Sciatic nerve (tissue), 2 donors: ENCODE measurements around the gene MUC15. TPM values are rescaled to one million over a fixed set of nuclear protein-coding genes. Genes with fewer than 3 reads are reported as not detected.

ENCODE experiments used
- ATAC-seq: fragments of 200-7000 bp; cut with Tn5 transposase; one replicate; pipeline ENCODE4 v1.9.1; 2020; ENCODE audit warnings: mild to moderate bottlenecking, moderate library complexity
- DNase-seq: peaks from one replicate; pipeline ENCODE4 v3.0.0-alpha.2; 2020; ENCODE audit warnings: low spot score
- intact Hi-C: fragments of 100-400 bp; cut with DNase I; formaldehyde crosslinking; loops from one replicate; pipeline ENCODE4 v1.14.2; 2022
- total RNA-seq: library from RNA; stranded (reverse); fragmentation: NEBNext Ultra II Directional; extraction: Animal tissue kit (Norgen Biotek cat#: 25700); gene quantifications from one replicate; pipeline ENCODE4 v1.2.1, GENCODE V29; 2021
- donor health status: DM: no; HTN: no; CAD: no.
- donor health status: DM: no; HTN: no; CAD: no.

Gene MUC15
- total RNA-seq, 1 donor from 2014 or later, result not detected

DNA sequence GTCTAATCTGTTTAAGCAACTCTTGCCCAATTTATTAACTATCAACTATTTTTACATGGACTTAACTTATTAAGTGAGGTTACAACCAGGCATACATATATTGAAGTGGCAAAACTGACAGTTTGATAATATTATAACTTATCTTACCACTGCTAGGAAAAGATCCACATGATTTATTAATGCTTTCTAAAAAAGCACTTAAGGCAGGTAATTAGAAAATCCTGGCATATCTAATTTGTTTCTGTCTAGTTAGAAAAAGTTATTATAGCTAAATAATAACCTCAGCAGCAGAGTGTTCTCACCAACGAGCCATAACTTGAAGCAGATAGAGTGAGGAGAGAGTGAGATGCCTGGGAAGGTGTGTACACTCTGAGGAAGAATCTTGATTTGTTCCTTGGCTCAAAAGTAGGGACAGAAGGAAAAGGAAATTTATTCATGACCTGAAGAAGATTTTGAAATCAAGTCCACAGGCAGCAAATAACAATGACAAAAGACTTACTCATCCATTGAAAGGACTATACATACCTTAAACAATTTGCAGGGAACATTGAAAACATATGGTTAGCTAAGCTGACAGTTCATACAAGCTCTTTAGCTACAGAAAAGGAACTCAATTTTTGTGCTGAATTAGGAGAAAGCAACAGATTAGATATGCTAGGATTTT lies 7.1 kb upstream of the MUC15 start:
- no peak for ATAC-seq

DNA sequence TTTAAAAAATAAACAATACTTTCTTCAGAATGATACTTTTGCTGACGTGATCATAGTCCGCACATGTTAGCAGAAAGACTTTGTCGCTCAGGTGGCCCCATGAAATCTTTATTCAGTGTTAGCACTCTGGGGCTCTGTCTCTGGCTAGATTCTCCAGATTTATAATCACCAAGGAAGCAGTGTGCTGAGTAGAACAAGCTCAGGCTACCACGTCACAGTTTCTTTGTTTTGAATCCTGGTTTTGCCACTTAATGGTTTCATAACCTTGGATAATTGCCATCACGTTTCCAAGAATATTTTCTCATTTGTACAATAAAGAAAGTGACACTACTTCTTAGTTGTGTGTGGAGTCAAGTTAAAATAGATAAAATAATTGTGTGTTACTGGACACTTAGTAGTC lies 3.9 kb upstream of the MUC15 start:
- no peak for ATAC-seq
- intact Hi-C loops, result no loop called here
- DNase-seq, result no peak

More for the DNA sequence above, 7.1 kb upstream of the MUC15 start:
- no peak for DNase-seq
- intact Hi-C loops, result no loop called here

DNA sequence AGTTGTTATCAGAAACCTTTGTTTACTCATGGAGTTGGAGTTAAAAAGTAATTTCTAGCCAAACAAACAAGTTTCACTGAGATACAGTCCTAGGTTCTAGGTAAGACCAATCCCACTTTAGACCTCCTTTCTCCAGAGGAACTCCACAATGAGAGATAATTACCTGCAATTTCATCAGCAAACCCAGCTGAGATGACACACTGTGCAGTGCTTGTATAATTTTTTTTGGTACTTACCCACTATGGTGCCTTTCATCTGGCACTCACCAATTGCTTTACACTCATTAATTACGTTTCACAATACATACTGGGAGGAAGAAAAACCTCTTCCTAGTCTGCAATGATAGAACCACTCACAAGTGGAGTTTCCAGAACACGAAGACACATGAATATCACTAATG lies 1.8 kb upstream of the MUC15 start:
- no peak for ATAC-seq
- DNase-seq, result no peak
- intact Hi-C loops, result no loop called here

DNA sequence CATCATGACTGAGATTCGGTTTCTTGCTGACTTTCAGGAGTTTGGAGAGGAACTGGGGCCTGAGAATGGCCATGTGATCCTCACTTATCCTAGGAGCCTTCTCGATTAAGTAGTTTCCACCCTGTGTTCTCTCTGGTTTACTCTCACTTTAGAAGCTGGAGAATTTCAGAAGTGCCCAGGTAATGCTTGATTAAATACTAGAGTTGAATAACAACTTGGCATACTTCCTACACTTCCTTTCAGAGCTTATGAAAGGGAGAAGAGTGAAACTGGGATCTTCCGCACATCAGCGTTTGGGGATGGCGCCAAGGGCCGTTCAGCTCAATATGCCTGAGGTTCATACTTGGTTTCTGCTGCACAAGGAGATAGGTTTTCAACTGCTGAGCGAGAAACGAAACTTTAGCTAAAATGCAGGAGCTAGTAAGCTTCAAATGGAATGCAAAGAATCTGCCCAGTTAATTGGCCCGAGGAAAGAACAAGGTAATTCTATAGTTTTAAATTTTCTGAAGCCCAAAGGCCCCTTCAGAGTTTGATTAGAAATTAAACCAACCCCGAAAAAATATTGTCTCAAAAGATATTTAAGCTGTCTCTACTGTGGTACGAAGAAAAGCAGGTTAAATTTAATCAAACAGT lies 823 bp upstream of the MUC15 start:
- intact Hi-C loops, result no loop called here
- DNase-seq (no peak), ATAC-seq (no peak)

DNA sequence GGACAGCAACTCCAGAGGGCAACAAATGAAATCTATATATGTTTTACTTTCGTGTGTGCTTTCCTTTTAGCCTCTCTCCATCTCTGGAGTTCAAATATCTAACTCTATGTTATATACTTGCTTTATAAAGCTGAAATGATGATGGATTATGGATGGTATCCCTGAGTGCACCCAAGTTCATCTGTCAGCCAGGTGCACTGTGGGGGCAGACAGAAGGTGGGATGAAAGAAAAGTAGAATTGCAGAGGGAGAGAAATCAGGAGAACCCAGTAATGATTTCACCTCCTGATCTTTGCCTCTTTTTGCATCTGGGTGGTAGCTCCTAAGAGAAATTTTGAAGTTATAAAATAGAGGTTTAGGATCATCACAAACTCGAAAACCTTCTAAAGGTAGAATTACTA lies 2.4 kb downstream of the MUC15 start:
- DNase-seq, result no peak
- no peak for ATAC-seq
- intact Hi-C loops, result no loop called here

DNA sequence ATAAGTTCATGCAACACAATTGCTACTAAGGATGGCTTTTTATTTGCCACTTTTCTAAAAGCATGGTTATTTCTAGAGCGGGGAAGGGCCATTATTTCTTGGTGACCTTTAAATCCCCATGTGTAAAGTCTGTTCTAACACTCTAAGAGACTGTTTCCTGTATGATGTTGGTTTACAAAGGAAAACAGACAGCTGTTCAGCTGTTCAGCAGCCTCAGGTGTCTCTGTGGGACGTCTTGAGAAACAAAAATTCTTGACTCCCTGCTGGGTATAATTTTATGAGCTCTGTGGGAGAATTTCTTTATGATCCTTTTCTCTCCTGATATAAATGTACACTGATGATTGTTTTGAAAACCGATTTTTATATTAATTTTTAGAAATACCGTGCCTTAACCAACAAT lies 13.9 kb downstream of the MUC15 start:
- DNase-seq (no peak), ATAC-seq (no peak)
- intact Hi-C loops, result no loop called here

DNA sequence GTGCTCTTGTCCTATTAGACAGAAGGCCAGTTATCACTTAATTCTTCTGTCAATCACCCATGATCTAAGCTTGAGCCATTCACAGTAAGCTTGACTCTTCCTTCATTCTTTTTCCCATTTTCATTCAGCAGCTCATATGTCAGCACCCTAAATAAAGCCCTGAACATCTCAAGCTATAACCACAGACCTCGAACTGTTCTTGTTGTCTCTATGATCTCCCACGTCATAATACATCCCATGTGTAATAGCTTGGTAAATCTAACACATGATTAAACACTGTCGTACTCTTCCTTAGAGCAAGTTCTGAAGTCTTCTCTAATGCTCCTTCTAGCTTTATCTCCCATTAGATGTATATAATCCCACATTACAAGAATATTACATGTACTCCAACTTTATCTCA lies 14.4 kb downstream of the MUC15 start:
- ATAC-seq, result no peak
- intact Hi-C loops, result no loop called here
- DNase-seq, result no peak

DNA sequence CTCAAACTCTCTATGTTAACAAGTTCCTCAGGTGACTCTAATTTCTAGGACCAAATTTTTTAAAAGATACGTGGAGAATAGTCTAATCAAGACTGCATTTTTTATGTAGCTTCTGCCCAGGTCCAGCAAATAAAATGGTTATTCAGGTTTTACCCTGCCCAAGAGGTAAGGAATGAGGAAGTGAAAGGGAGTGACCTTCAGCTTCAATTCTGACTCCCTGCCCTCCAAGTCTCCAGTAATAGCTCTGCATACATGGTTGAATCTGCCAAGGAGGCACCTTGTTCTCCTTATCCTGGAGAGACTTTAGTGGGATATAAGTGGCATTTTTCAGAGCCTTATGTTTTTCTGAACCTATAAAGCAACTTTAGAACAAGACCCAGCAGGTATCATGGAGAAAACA lies 15.5 kb downstream of the MUC15 start:
- intact Hi-C loops, result no loop called here
- DNase-seq (no peak), ATAC-seq (no peak)

DNA sequence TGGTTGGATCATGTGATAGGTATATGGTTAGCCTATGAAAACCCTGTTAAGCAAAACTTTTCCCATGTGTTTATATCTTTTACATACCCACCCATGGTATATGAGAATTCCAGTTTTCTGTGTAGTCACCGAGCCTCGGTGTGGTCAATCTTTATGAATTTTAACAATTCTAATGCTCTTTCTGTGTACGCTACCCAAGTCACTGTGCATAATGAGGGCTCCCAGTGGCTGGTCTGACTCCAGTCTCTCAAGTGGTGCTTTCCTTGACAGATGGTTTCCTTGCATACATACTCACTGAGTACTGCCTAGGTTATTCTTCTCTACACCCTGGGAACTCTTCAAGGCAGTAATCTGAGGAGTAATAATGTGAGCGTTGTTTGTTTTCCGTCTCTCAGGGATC lies 17.6 kb downstream of the MUC15 start:
- DNase-seq, result no peak
- intact Hi-C loops, result no loop called here

DNA sequence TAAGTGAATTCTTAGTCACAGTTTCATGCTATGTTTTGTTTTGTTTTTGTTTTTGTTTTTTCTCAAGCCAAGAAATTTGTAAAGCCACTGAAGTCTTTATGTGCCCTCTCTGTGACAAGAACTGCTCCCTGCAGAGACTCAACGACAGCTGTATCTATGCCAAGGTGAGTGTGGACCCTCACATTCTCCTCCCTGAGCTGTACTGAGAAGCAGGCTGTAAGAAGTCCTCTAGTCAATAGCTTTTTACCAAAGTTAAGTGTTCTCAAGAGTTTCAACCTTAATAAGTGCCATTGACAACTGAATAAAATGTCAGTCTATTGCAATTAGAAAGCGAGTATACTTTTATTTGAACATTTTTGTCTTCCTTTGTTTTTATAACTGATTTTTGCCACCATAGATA lies 18.9 kb downstream of the MUC15 start:
- ATAC-seq (no peak), DNase-seq (no peak)
- intact Hi-C loops, result no loop called here

More for the DNA sequence above, 17.6 kb downstream of the MUC15 start:
- no peak for ATAC-seq

DNA sequence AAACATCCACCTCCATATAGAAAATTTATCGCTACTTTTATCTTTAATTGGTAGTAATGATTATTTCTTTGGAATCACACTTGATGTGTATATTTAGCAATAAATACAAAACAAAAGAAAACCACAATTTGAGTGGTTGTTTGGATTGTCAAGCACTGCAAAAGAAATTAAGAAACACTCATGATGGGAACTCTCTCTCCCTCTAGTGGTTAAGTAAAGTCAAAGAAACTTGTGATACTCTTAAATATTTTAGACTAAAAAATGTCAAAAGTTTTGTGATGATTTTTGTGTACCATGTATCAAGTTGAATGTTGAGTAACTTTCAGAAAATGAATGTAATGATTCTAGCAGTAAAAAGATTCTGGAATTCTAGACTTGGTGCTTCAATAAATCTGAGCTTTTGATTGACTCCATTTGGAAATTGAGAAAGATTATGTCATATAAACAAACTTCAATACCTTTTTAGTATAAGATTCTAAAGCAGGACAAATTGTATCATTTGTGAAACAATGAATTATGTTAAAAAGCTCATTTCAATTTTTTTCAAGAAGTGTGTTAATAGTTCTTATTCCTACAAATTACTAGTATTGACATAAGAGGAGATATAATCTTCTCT lies 20.8 kb downstream of the MUC15 start:
- ATAC-seq, result no peak
- intact Hi-C loops, result no loop called here

DNA sequence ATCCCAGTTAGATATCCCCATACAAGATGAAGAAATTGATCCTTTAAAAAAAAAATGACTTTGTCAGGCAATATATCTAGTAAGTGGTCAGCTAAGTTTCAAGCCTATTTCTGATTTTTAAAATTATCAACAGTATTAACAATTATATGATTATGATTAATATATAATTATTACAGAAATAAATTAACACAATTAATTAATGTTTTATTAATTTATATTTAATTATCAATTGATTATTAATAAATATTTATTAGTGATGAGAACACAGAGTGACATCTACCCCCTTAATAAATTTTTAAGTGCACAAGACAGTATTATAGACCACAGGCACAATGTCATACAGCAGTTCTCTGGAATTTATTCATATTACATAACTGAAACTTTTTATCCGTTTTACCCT lies 22.0 kb downstream of the MUC15 start:
- DNase-seq, result no peak
- no peak for ATAC-seq
- intact Hi-C loops, result no loop called here

More for the DNA sequence above, 20.8 kb downstream of the MUC15 start:
- no peak for DNase-seq

DNA sequence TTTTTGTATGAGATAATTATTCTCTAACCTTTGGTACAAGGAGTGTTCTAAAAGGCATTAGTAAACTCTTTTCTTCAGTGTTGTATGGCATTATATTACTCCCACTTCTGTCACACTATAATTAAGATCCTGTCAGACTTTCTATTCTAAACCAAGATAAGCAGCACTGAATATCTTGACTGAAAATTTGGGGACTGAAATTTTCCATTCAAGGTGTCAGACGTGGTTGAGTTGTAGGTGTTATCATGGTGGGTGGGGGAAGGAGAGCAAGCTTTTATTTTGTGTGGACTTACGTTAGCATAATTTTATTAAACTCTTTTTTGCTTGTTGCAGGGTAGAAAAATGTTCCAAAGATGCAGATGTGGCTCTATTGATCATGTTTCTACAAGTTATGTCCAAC lies 22.9 kb downstream of the MUC15 start:
- intact Hi-C loops, result no loop called here
- no peak for ATAC-seq

DNA sequence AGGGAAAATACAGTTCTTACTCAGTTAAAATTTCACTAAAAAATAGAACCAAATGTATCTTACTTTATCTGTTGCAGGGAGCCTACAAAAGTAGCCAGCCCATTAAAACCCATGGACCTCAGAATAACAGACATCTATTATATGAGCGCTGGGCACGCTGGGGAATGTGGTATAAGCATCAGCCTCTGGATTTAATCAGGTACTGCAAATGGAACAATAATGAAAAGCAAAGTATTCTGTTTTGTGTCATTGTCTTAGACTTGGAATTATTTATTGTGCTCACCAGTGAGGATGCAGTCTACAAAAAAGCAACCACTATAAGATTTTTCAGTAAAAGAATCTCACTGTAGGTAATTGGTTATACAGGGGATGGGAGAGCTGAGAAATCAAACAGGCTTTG lies 30.2 kb downstream of the MUC15 start:
- intact Hi-C loops, result no loop called here
- ATAC-seq, result no peak

More for the DNA sequence above, 22.9 kb downstream of the MUC15 start:
- no peak for DNase-seq

DNA sequence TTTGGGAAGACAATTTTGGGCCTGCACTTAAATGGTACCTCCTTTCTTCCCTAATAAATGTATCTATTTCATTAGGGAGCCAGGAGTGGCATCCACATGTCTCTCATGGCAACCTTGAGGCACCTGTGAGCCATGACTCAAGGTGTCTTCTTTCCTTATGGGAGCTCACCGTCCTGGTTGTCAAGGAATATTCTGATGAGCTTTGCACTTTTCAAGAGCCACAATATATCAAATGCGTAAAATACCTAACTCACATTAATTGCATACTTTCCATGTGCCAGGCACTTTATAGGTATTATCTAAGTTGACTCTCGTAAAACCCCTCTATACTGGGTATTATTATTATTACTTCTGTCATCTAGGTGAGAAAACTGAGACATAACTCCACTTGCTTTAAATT lies 32.5 kb downstream of the MUC15 start:
- no peak for DNase-seq
- intact Hi-C loops, result no loop called here
- no peak for ATAC-seq

More for the DNA sequence above, 30.2 kb downstream of the MUC15 start:
- no peak for DNase-seq

DNA sequence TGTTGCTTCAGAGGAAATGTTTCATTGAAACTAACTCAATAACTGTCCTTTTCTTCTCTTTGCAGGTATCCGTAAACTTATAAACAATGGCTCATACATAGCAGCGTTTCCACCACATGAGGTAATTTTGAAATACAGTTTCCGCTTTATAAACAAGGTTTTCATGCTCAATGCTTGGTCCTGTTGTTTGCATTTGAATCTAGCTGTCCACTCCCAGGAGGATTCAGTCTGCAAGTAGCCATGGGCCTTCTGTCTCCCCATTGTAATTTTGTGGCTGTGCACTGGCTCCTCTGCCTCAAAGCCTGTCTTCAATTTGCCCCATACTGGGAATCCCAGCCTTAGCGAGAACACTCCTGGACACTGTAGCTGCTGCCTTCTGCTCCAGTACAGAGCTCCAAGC lies 34.7 kb downstream of the MUC15 start:
- ATAC-seq (no peak), DNase-seq (no peak)
- intact Hi-C loops, result no loop called here

DNA sequence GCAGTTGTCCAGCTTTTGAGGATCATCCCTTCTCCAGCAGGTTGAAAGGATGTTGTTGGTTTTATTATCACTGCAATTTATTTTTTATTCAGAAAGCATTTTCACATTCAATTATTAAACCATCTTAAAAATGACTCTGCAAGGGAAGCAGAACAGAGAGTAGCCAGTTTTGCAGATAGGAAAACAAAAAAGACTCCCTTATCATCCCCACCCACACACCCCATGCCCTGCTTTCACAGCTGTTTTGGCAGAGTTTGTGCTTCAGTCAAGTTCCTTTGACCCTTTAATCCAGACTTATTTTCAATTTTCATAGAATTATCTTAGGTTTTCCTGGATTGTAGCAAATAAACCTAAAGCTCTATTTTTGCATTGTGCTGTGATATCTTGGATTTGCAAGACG lies 44.4 kb downstream of the MUC15 start:
- intact Hi-C loops, result no loop called here

DNA sequence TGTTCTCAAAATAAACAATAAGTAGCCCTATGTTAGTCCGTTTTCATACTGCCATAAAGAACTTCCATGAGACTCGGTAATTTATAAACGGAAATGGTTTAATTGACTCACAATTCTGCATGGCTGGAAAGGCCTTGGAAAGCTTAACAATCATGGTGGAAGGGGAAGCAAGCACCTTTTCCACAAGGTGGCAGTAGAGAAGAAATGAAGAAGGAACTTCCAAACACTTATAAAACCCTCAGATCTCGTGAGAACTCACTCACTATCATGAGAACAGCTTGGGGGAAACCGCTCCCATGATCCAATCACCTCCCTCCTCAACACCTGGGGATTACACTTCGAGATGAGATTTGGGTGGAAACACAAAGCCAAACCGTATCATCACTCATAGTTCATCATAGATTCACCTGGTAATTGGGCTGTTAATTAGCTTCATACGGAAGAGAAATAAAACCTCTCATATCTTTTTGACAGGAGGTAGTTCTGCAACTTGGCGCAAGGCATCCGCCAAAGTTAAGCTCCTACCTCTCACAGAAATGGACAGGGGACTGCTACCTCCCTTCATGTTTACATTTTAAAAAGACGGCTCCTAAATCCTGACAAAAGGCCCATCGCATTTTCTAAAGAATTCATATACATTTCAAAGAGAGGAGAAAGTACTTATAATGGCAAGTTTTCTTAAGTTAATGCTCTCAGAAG lies 49.0 kb downstream of the MUC15 start:
- intact Hi-C loops, result no loop called here
- DNase-seq (no peak), ATAC-seq (no peak)

More for the DNA sequence above, 44.4 kb downstream of the MUC15 start:
- ATAC-seq (no peak), DNase-seq (no peak)

DNA sequence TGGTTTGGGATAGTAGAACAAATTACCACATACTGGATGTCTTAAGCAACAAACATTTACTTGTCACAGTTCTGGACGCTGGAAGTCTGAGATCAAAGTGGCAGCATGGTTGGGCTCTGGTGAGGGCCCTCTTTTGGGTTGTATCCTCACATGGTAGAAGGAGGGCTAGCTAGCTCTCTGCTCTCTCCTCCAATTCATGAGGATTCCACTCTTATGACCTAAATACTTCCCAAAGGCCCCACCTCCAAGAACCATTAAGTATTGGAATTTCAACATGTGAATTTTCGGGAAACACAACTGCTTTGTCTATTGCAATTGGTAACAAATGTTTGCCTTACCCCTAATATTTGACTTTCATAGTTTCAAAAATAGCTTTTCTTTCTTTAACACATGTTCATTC lies 52.6 kb downstream of the MUC15 start:
- intact Hi-C loops, result no loop called here
- no peak for ATAC-seq

DNA sequence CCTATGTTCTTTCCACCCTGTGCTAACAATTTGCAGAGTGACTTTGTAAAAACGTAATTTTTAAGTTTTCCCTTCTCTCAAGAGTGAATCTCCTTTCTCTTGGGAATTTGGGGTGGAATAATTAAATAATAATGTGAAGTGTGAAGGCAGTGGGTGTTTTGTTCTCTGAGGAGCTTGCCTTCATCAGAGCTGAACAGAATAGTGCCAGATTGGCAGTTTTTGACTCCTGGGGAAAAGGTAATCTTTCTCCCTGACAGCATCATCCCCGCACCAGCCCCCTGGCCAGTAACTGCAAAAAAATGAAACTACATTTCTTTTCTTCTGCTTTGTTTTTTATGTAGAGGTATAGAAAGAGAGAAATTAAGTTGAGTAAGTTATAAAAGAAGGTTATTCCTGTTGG lies 59.9 kb downstream of the MUC15 start:
- ATAC-seq, result no peak
- intact Hi-C loops, result no loop called here

More for the DNA sequence above, 52.6 kb downstream of the MUC15 start:
- DNase-seq, result no peak

More for the DNA sequence above, 59.9 kb downstream of the MUC15 start:
- no peak for DNase-seq
